HepG2 (cell line): Measurements from ENCODE around the gene CAPRIN1. TPM values are rescaled to one million over a fixed set of nuclear protein-coding genes. Genes with fewer than 3 reads are reported as not detected.

ENCODE experiments used
- ARNTL ChIP-seq: sonication (generic); formaldehyde crosslinking; IDR thresholded peaks from 2 replicates; pipeline ENCODE4 v1.4.0; 2020; ENCODE audit warnings: mild to moderate bottlenecking, missing genetic modification reagents
- BRD4 ChIP-seq: sonication (generic); formaldehyde crosslinking; IDR thresholded peaks from 2 replicates; pipeline ENCODE4 v1.4.0; 2020; ENCODE audit warnings: missing genetic modification reagents
- ESRRA ChIP-seq: sonication (generic); formaldehyde crosslinking; IDR thresholded peaks from 2 replicates; pipeline ENCODE4 v1.5.1; 2020; ENCODE audit warnings: mild to moderate bottlenecking, low read depth, missing genetic modification reagents
- FOXO1 ChIP-seq: sonication (generic); formaldehyde crosslinking; IDR thresholded peaks from 2 replicates; pipeline ENCODE4 v1.4.0; 2020; ENCODE audit warnings: missing genetic modification reagents
- HES4 ChIP-seq: sonication (generic); formaldehyde crosslinking; IDR thresholded peaks from 2 replicates; pipeline ENCODE4 v1.9.0; 2021; ENCODE audit warnings: mild to moderate bottlenecking, missing genetic modification reagents, borderline replicate concordance
- MTF1 ChIP-seq: sonication (generic); formaldehyde crosslinking; IDR thresholded peaks from 2 replicates; pipeline ENCODE4 v1.5.0; 2020; ENCODE audit warnings: missing genetic modification reagents
- NBN ChIP-seq: fragments of 450-650 bp; conservative IDR thresholded peaks from 2 replicates; pipeline ENCODE4 v1.6.1; 2017
- NR1H2 ChIP-seq: sonication (generic); formaldehyde crosslinking; IDR thresholded peaks from 2 replicates; pipeline ENCODE4 v1.8.1; 2022; ENCODE audit warnings: low read depth, missing genetic modification reagents, borderline replicate concordance
- NRL ChIP-seq: sonication (generic); formaldehyde crosslinking; IDR thresholded peaks from 2 replicates; pipeline ENCODE4 v1.5.0; 2020; ENCODE audit warnings: missing genetic modification reagents, mild to moderate bottlenecking, moderate library complexity, borderline replicate concordance
- PHF5A ChIP-seq: IDR thresholded peaks from one replicate; pipeline ENCODE4 v1.6.1; 2018; ENCODE audit warnings: low read depth, missing genetic modification reagents; ENCODE audit not compliant: unreplicated experiment
- SMAD9 ChIP-seq: sonication (generic); formaldehyde crosslinking; IDR thresholded peaks from 2 replicates; pipeline ENCODE4 v1.5.1; 2020; ENCODE audit warnings: mild to moderate bottlenecking, missing genetic modification reagents
- SOX5 ChIP-seq: IDR thresholded peaks from 2 replicates; pipeline ENCODE4 v1.6.1; 2016; ENCODE audit warnings: borderline replicate concordance
- SP5 ChIP-seq: IDR thresholded peaks from 2 replicates; pipeline ENCODE4 v1.6.1; 2016; ENCODE audit warnings: low read depth, borderline replicate concordance
- TBX2 ChIP-seq: sonication (generic); formaldehyde crosslinking; IDR thresholded peaks from 2 replicates; pipeline ENCODE4 v1.5.0; 2020; ENCODE audit warnings: missing genetic modification reagents, mild to moderate bottlenecking, borderline replicate concordance
- ZC3H4 ChIP-seq: sonication (generic); formaldehyde crosslinking; IDR thresholded peaks from 2 replicates; pipeline ENCODE4 v1.4.0; 2020; ENCODE audit warnings: missing genetic modification reagents, borderline replicate concordance
- ZNF121 ChIP-seq: sonication (generic); formaldehyde crosslinking; IDR thresholded peaks from 2 replicates; pipeline ENCODE4 v1.5.0; 2020; ENCODE audit warnings: mild to moderate bottlenecking, missing genetic modification reagents
- ZNF720 ChIP-seq: sonication (generic); formaldehyde crosslinking; IDR thresholded peaks from 2 replicates; pipeline ENCODE4 v1.4.0; 2020; ENCODE audit warnings: missing genetic modification reagents
- ZNF737 ChIP-seq: sonication (generic); formaldehyde crosslinking; IDR thresholded peaks from 2 replicates; pipeline ENCODE4 v1.5.0; 2020; ENCODE audit warnings: missing genetic modification reagents, mild to moderate bottlenecking, borderline replicate concordance
- ZNF782 ChIP-seq: sonication (generic); formaldehyde crosslinking; IDR thresholded peaks from 2 replicates; pipeline ENCODE4 v1.4.0; 2020; ENCODE audit warnings: missing genetic modification reagents, mild to moderate bottlenecking, borderline replicate concordance
- ZSCAN31 ChIP-seq: sonication (generic); formaldehyde crosslinking; IDR thresholded peaks from 2 replicates; pipeline ENCODE4 v1.5.0; 2020; ENCODE audit warnings: low read depth, mild to moderate bottlenecking, missing genetic modification reagents
- polyA plus RNA-seq, 8 experiments: library from polyadenylated mRNA; depleted of rRNA in 3 of 8; stranded (reverse) in 7 of 8; unstranded in 1 of 8; fragments of >200 nt; fragmentation: Illumina TruSeq in 4 of 8; extraction: Trizol in 4 of 8; gene quantifications; 2 replicates each; pipeline versions ENCODE4 v1.2.1 to v1.2.3, GENCODE V29; 2011 to 2016; ENCODE audit warnings: low read depth in 4 of 8, missing spikeins in 1 of 8, mixed read lengths in 1 of 8; ENCODE audit not compliant: insufficient read depth in 1 of 8
- total RNA-seq, 5 experiments: library from RNA; depleted of rRNA; stranded (reverse); fragments of >200 nt; fragmentation: Illumina TruSeq; extraction: Trizol; gene quantifications; 2 replicates each; pipeline ENCODE4 v1.2.3, GENCODE V29; 2016; ENCODE audit warnings: low read depth in 1 of 5
- TF ChIP-seq, protein P1 (sequence below): sonication (generic); formaldehyde crosslinking; IDR thresholded peaks from 2 replicates; pipeline ENCODE4 v1.9.0; 2021; ENCODE audit warnings: missing genetic modification reagents, borderline replicate concordance
- TF ChIP-seq, protein P2 (sequence below): sonication (generic); formaldehyde crosslinking; IDR thresholded peaks from 2 replicates; pipeline ENCODE4 v1.5.0; 2020; ENCODE audit warnings: mild to moderate bottlenecking, missing genetic modification reagents
- TF ChIP-seq, protein P3 (sequence below): sonication (generic); formaldehyde crosslinking; IDR thresholded peaks from 2 replicates; pipeline ENCODE4 v1.4.0; 2020; ENCODE audit warnings: missing genetic modification reagents, low read depth, mild to moderate bottlenecking, borderline replicate concordance

Gene CAPRIN1
- total and polyA plus RNA-seq, 2 of the 13 experiments (the other 11 are each of a cell fraction or from before 2014, with no cell fraction given): 114 to 162 TPM

DNA sequence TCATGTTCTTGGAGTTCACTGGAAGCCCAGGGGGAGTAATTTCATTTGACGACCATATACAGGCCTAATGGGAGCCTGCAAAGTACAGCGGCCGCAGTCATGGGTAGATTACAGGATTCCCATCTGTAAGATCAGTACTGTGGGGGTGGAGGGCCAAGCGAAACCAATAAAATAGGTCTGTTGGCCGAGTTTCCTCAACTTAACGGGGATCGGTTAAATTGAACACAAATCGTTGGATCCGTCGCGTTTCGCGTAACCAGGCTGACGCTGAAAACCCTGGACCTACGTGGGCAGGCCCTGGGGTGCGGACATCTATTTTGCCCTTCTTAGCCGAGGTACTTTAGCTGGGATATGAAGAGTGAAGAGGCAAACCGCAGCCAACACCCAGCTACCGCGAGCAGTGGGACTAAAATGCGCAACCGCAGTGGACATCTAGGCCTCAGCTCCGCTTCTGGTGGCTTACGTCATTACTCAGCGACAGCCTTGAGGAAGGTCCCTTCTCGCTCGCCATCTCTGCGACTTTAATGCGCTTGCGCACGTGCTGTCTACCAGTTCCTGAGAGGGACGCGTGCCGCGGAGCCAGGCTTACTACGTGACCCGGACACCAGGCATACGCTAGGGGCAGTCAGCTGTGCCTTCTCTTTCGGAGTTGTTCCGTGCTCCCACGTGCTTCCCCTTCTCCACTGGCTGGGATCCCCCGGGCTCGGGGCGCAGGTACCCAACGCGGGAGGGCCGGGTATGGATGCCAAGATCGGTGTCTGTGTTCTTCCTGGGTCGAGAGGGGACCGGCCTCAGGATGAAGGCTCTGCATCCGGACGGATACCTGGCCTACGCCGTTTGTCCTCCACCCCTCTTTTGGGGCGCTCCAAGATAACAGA is 53.8 kb downstream of the CAPRIN1 start, which contains the start of gene NAT10 (continued):
- TF ChIP-seq ZNF782 (CRISPR knock-in tag): 0 out of 2 replicates have a peak, but pooled peaks have one; percentile 27
- no peak for TF ChIP-seq SP5
- TF ChIP-seq ARNTL: peak; percentile 86
- TF ChIP-seq, protein P1, sequence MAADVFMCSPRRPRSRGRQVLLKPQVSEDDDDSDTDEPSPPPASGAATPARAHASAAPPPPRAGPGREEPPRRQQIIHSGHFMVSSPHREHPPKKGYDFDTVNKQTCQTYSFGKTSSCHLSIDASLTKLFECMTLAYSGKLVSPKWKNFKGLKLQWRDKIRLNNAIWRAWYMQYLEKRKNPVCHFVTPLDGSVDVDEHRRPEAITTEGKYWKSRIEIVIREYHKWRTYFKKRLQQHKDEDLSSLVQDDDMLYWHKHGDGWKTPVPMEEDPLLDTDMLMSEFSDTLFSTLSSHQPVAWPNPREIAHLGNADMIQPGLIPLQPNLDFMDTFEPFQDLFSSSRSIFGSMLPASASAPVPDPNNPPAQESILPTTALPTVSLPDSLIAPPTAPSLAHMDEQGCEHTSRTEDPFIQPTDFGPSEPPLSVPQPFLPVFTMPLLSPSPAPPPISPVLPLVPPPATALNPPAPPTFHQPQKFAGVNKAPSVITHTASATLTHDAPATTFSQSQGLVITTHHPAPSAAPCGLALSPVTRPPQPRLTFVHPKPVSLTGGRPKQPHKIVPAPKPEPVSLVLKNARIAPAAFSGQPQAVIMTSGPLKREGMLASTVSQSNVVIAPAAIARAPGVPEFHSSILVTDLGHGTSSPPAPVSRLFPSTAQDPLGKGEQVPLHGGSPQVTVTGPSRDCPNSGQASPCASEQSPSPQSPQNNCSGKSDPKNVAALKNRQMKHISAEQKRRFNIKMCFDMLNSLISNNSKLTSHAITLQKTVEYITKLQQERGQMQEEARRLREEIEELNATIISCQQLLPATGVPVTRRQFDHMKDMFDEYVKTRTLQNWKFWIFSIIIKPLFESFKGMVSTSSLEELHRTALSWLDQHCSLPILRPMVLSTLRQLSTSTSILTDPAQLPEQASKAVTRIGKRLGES: no peak; the same call in 1 of the 2 replicates
- TF ChIP-seq FOXO1: peak; percentile 53; the same call in 1 of the 2 replicates
- TF ChIP-seq HES4 (CRISPR knock-in tag): no peak
- peak; percentile 93 for TF ChIP-seq NRL (CRISPR knock-in tag)
- peak; percentile 74 for TF ChIP-seq BRD4 (CRISPR knock-in tag)
- peak; percentile 70 for TF ChIP-seq PHF5A
- TF ChIP-seq, protein P2, sequence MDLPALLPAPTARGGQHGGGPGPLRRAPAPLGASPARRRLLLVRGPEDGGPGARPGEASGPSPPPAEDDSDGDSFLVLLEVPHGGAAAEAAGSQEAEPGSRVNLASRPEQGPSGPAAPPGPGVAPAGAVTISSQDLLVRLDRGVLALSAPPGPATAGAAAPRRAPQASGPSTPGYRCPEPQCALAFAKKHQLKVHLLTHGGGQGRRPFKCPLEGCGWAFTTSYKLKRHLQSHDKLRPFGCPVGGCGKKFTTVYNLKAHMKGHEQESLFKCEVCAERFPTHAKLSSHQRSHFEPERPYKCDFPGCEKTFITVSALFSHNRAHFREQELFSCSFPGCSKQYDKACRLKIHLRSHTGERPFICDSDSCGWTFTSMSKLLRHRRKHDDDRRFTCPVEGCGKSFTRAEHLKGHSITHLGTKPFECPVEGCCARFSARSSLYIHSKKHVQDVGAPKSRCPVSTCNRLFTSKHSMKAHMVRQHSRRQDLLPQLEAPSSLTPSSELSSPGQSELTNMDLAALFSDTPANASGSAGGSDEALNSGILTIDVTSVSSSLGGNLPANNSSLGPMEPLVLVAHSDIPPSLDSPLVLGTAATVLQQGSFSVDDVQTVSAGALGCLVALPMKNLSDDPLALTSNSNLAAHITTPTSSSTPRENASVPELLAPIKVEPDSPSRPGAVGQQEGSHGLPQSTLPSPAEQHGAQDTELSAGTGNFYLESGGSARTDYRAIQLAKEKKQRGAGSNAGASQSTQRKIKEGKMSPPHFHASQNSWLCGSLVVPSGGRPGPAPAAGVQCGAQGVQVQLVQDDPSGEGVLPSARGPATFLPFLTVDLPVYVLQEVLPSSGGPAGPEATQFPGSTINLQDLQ (CRISPR knock-in tag): peak; percentile 80; the same call in 1 of the 2 replicates
- TF ChIP-seq, protein P3, sequence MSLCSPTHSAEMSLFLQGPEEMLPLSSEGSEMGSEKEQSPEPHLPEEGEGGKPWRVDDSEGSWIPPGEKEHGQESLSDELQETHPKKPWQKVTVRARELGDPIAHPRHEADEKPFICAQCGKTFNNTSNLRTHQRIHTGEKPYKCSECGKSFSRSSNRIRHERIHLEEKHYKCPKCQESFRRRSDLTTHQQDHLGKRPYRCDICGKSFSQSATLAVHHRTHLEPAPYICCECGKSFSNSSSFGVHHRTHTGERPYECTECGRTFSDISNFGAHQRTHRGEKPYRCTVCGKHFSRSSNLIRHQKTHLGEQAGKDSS (CRISPR knock-in tag): peak; percentile 88
- TF ChIP-seq MTF1: 0 out of 2 replicates have a peak, but pooled peaks have one; percentile 6
- peak; percentile 13; the same call in 1 of the 2 replicates for TF ChIP-seq ZNF720 (CRISPR knock-in tag)
- TF ChIP-seq ESRRA (CRISPR knock-in tag): peak; percentile 47; the same call in 1 of the 2 replicates
- no peak; the same call in 1 of the 2 replicates for TF ChIP-seq ZC3H4
- TF ChIP-seq ZSCAN31 (CRISPR knock-in tag): peak; percentile 89
- TF ChIP-seq SOX5: peak; percentile 62; the same call in 1 of the 2 replicates
- peak; percentile 80; the same call in 1 of the 2 replicates for TF ChIP-seq ZNF737 (CRISPR knock-in tag)
- no peak for TF ChIP-seq NBN
- no peak; the same call in 1 of the 2 replicates for TF ChIP-seq NR1H2
- no peak for TF ChIP-seq ZNF121
- peak; percentile 38; the same call in 1 of the 2 replicates for TF ChIP-seq SMAD9 (CRISPR knock-in tag)
- TF ChIP-seq TBX2 (CRISPR knock-in tag): peak; percentile 88
